Stimulated activated CD8-positive, alpha-beta memory T cell treated with anti-CD3 and anti-CD28 coated beads, Interleukin-4, amount 100 ng/mL, for 4 hours (primary cell): ENCODE data around the gene BCL7B.
"Not testable (repeated sequence)": the region's sequence is repeated elsewhere in the genome, so short reads cannot be mapped to it uniquely, and the experiment has no call there.

Experiments used
- DNase-seq, 2 donors: peaks; one replicate each; pipeline ENCODE4 v3.0.0-alpha.2; 2020; ENCODE audit warnings: low read depth in 2 of 2, low spot score in 1 of 2

The BCL7B gene

GRCh38 chr7:73536479-73536878, 21.0 kb downstream of the BCL7B start:
- DNase-seq, result no peak

GRCh38 chr7:73535918-73536317, 21.6 kb downstream of the BCL7B start:
- DNase-seq, result not testable (repeated sequence)

- DNase-seq, result no peak
Measured at GRCh38 chr7:73533742-73534141, 23.7 kb downstream of the BCL7B start.

- no peak for DNase-seq
Measured at GRCh38 chr7:73532224-73532623, 25.3 kb downstream of the BCL7B start.

- DNase-seq, result no peak
Measured at GRCh38 chr7:73530800-73531199, 26.7 kb downstream of the BCL7B start.

- DNase-seq, result no peak
Measured at GRCh38 chr7:73526896-73527821, 30.3 kb downstream of the BCL7B start.

- not testable (repeated sequence) for DNase-seq
Measured at GRCh38 chr7:73526158-73526494, 31.4 kb downstream of the BCL7B start.

GRCh38 chr7:73522105-73522872, 35.2 kb downstream of the BCL7B start, which contains the start of gene BAZ1B:
TSS of gene BAZ1B (minus strand) at chr7:73522293. CDS start at chr7:73521933, 360 bp downstream.
- peak; percentile 91 to 97 for DNase-seq

- DNase-seq, result peak in 1 of 2 donors; percentile 13
Measured at GRCh38 chr7:73521636-73522104, 35.8 kb downstream of the BCL7B start.

- no peak for DNase-seq
Measured at GRCh38 chr7:73520673-73521635, 36.5 kb downstream of the BCL7B start.

GRCh38 chr7:73519867-73520672, 37.4 kb downstream of the BCL7B start:
- DNase-seq, result no peak

GRCh38 chr7:73518470-73518869, 39.0 kb downstream of the BCL7B start:
- no peak for DNase-seq

- DNase-seq, result no peak
Measured at GRCh38 chr7:73517241-73517995, 40.1 kb downstream of the BCL7B start.

- DNase-seq, result no peak
Measured at GRCh38 chr7:73515178-73515577, 42.3 kb downstream of the BCL7B start.

- DNase-seq, result no peak
Measured at GRCh38 chr7:73512018-73512780, 45.3 kb downstream of the BCL7B start.

- no peak for DNase-seq
Measured at GRCh38 chr7:73509463-73509862, 48.0 kb downstream of the BCL7B start.

GRCh38 chr7:73507556-73507955, 49.9 kb downstream of the BCL7B start:
- no peak for DNase-seq

- no peak for DNase-seq
Measured at GRCh38 chr7:73504920-73505319, 52.6 kb downstream of the BCL7B start.

GRCh38 chr7:73504017-73504416, 53.5 kb downstream of the BCL7B start:
- DNase-seq, result no peak
